HG02623 (cell line): ENCODE data around the gene WDR18.
"Not testable (repeated sequence)": the region's sequence is repeated elsewhere in the genome, so short reads cannot be mapped to it uniquely, and the experiment has no call there.

ENCODE experiments used
- ATAC-seq: cut with Tn5 transposase; IDR thresholded peaks from one replicate; pipeline ENCODE4 v1.9.1; 2021; ENCODE audit warnings: moderate library complexity; ENCODE audit not compliant: unreplicated experiment

Gene WDR18

GRCh38 chr19:1018393-1018792 is 34.2 kb downstream of the WDR18 start:
- no peak for ATAC-seq

GRCh38 chr19:1018932-1019615 is 34.9 kb downstream of the WDR18 start:
- ATAC-seq, result no peak

- ATAC-seq, result no peak
These were observed 35.4 kb downstream of the WDR18 start for GRCh38 chr19:1019616-1019961.

GRCh38 chr19:1019980-1020867 is 36.1 kb downstream of the WDR18 start:
- no peak for ATAC-seq

- ATAC-seq, result peak; percentile 71
These were observed 36.8 kb downstream of the WDR18 start, which contains the start of gene TMEM259 for GRCh38 chr19:1020868-1021425. Gene TMEM259 (minus strand): TSS chr19:1021123. CDS start chr19:1020996, 127 bp downstream.

GRCh38 chr19:1023883-1024188 is 39.7 kb downstream of the WDR18 start:
- ATAC-seq, result not testable (repeated sequence)

- not testable (repeated sequence) for ATAC-seq
These were observed 40.9 kb downstream of the WDR18 start for GRCh38 chr19:1025080-1025479.

GRCh38 chr19:1025960-1026782 is 42.0 kb downstream of the WDR18 start, which contains the start of gene CNN2:
Gene CNN2 (plus strand): TSS chr19:1026608. CDS start chr19:1026662, 54 bp downstream.
- ATAC-seq, result peak; percentile 51

GRCh38 chr19:1026783-1027649 is 42.9 kb downstream of the WDR18 start:
- no peak for ATAC-seq

GRCh38 chr19:1027650-1028061 is 43.5 kb downstream of the WDR18 start:
- no peak for ATAC-seq

- ATAC-seq, result no peak
These were observed 44.1 kb downstream of the WDR18 start for GRCh38 chr19:1028062-1028926.

GRCh38 chr19:1032264-1032867 is 48.2 kb downstream of the WDR18 start:
- ATAC-seq, result no peak

- ATAC-seq, result no peak
These were observed 52.0 kb downstream of the WDR18 start for GRCh38 chr19:1035998-1036621.

GRCh38 chr19:1037621-1038064 is 53.5 kb downstream of the WDR18 start:
- no peak for ATAC-seq

- ATAC-seq, result no peak
These were observed 55.0 kb downstream of the WDR18 start for GRCh38 chr19:1038978-1039645.

GRCh38 chr19:1039646-1040475 is 55.7 kb downstream of the WDR18 start, which contains the start of gene ABCA7:
Gene ABCA7 (plus strand): TSS chr19:1040107. CDS start chr19:1041362, 1,255 bp downstream.
- ATAC-seq, result peak; percentile 78
